ENCODE measurements around the gene RRAS. TPM values are rescaled to one million over a fixed set of nuclear protein-coding genes. Genes with fewer than 3 reads are reported as not detected.

Gene RRAS
- polyA plus RNA-seq, 1 donor from 2014 or later: not detected

DNA sequence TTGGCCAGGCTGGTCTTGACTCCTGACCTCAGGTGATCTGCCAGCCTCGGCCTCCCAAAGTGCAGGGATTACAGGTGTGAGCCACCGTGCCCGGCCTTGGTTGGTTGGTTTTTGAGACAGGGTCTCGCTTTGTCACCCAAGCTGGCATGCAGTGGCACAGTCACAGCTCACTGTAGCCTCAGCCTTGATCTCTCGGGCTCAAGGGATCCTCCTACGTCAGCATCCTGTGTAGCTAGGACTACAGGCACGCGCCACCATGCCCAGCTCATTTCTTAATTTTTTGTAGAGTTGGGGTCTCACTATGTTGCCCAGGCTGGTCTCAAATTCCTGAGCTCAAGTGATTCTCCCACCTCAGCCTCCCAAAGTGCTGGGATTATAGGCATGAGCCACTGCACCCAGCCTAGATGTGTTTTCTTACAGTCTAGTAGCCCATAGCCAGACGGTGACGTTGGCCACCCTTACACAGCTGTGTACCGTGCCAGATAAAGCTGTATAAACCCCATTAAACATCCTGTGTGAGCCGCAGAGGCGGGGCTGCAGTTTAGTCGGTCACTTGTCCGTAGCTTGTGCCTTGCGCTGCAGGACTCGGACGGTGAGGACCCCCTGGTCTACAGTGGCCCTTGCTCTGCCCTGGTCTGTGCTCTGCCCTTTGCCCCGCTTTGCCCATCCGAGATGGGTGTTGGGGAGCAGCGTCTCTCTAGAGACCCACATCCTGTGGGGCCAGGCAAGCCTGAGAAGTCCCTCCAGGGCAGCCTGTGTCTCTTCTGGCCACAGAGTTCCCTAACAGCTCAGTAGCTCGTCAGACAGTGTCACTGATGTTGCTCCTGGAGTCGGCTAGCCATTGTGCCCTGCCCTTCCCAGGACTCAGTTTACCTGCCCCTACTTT is 15.9 kb upstream of the RRAS start:
- no peak overlapping the region for H2AFZ ChIP-seq (ENCODE audit: low read depth, low read length)
- no peaks in the 10 kb centered on the region for H4K20me1 ChIP-seq (ENCODE audit: insufficient read depth)
- no peak overlapping the region for H3K4me2 ChIP-seq (ENCODE audit: low read length)
- H3K27ac ChIP-seq (ENCODE audit: low read length): no peak overlapping the region
- H3K9me3 ChIP-seq (ENCODE audit: low read length): no peaks in the 10 kb centered on the region
- H3K4me3 ChIP-seq (ENCODE audit: low read length): no peak overlapping the region
- no peak for TF ChIP-seq EZH2 (IDR thresholded peaks at IDR 0.05; ENCODE audit: borderline replicate concordance, insufficient read depth, low read length, poor library complexity, severe bottlenecking)
- no peak for TF ChIP-seq POLR2AphosphoS5 (IDR thresholded peaks at IDR 0.05)
- TF ChIP-seq, protein P1, sequence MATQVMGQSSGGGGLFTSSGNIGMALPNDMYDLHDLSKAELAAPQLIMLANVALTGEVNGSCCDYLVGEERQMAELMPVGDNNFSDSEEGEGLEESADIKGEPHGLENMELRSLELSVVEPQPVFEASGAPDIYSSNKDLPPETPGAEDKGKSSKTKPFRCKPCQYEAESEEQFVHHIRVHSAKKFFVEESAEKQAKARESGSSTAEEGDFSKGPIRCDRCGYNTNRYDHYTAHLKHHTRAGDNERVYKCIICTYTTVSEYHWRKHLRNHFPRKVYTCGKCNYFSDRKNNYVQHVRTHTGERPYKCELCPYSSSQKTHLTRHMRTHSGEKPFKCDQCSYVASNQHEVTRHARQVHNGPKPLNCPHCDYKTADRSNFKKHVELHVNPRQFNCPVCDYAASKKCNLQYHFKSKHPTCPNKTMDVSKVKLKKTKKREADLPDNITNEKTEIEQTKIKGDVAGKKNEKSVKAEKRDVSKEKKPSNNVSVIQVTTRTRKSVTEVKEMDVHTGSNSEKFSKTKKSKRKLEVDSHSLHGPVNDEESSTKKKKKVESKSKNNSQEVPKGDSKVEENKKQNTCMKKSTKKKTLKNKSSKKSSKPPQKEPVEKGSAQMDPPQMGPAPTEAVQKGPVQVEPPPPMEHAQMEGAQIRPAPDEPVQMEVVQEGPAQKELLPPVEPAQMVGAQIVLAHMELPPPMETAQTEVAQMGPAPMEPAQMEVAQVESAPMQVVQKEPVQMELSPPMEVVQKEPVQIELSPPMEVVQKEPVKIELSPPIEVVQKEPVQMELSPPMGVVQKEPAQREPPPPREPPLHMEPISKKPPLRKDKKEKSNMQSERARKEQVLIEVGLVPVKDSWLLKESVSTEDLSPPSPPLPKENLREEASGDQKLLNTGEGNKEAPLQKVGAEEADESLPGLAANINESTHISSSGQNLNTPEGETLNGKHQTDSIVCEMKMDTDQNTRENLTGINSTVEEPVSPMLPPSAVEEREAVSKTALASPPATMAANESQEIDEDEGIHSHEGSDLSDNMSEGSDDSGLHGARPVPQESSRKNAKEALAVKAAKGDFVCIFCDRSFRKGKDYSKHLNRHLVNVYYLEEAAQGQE (IDR thresholded peaks at IDR 0.05; ENCODE audit: borderline replicate concordance): no peak
- TF ChIP-seq, protein P2, sequence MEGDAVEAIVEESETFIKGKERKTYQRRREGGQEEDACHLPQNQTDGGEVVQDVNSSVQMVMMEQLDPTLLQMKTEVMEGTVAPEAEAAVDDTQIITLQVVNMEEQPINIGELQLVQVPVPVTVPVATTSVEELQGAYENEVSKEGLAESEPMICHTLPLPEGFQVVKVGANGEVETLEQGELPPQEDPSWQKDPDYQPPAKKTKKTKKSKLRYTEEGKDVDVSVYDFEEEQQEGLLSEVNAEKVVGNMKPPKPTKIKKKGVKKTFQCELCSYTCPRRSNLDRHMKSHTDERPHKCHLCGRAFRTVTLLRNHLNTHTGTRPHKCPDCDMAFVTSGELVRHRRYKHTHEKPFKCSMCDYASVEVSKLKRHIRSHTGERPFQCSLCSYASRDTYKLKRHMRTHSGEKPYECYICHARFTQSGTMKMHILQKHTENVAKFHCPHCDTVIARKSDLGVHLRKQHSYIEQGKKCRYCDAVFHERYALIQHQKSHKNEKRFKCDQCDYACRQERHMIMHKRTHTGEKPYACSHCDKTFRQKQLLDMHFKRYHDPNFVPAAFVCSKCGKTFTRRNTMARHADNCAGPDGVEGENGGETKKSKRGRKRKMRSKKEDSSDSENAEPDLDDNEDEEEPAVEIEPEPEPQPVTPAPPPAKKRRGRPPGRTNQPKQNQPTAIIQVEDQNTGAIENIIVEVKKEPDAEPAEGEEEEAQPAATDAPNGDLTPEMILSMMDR (IDR thresholded peaks at IDR 0.05; ENCODE audit: poor library complexity, severe bottlenecking): no peak
- TF ChIP-seq SMC3 (conservative IDR thresholded peaks at IDR 0.05; ENCODE audit: poor library complexity): no peak
- no peak for TF ChIP-seq RAD21 (conservative IDR thresholded peaks at IDR 0.05)
- no peak for TF ChIP-seq MXI1 (conservative IDR thresholded peaks at IDR 0.05; ENCODE audit: poor library complexity, severe bottlenecking)
- TF ChIP-seq TAF1 (IDR thresholded peaks at IDR 0.05; ENCODE audit: low read depth): no peak
- no peak for TF ChIP-seq EP300 (conservative IDR thresholded peaks at IDR 0.05; ENCODE audit: poor library complexity, severe bottlenecking)
- H3F3A ChIP-seq (ENCODE audit: insufficient read depth, low read length, poor library complexity, severe bottlenecking): no peaks in the 10 kb centered on the region
- no peaks in the 10 kb centered on the region for H3K36me3 ChIP-seq (ENCODE audit: insufficient read depth, low read length)
- no peak overlapping the region for H3K9ac ChIP-seq (ENCODE audit: low read length)
- H3K79me2 ChIP-seq (replicated peaks; ENCODE audit: insufficient read depth, low read length): no peaks in the 10 kb centered on the region
- no peaks in the 10 kb centered on the region for H3K27me3 ChIP-seq (ENCODE audit: insufficient read depth, low read depth, low read length)
- H3K9me2 ChIP-seq (ENCODE audit: insufficient read depth, low read length): no peaks in the 10 kb centered on the region

DNA sequence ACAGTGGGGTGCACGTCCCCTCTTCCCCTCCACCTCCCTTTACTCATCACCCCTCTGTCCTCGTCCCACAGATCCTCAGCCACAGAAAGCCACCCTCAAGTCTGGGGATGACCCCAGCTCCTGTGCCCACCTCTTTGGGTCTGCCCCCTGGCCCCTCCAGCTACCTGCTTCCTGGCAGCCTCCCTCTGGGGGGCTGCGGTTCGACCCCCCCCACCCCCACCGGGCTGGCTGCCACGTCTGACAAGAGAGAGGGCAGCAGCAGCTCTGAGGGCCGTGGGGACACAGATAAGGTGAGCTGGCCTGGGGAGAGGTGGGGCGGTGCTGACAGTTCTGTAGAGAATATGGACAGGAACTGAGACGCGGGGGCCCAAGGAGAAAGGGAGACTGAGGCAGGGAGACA is 14.6 kb upstream of the RRAS start:
- H4K20me1 ChIP-seq (ENCODE audit: insufficient read depth): no peaks in the 10 kb centered on the region
- H3K9ac ChIP-seq (ENCODE audit: low read length): no peak overlapping the region
- no peak overlapping the region for H3K4me2 ChIP-seq (ENCODE audit: low read length)
- H3K79me2 ChIP-seq (replicated peaks; ENCODE audit: insufficient read depth, low read length): no peaks in the 10 kb centered on the region
- no peak overlapping the region for H3K27ac ChIP-seq (ENCODE audit: low read length)
- no peak overlapping the region for H3K4me3 ChIP-seq (ENCODE audit: low read length)
- no peaks in the 10 kb centered on the region for H3K36me3 ChIP-seq (ENCODE audit: insufficient read depth, low read length)
- no peaks in the 10 kb centered on the region for H3F3A ChIP-seq (ENCODE audit: insufficient read depth, low read length, poor library complexity, severe bottlenecking)
- TF ChIP-seq RAD21 (conservative IDR thresholded peaks at IDR 0.05) (no peak), SMC3 (conservative IDR thresholded peaks at IDR 0.05; ENCODE audit: poor library complexity) (no peak), MXI1 (conservative IDR thresholded peaks at IDR 0.05; ENCODE audit: poor library complexity, severe bottlenecking) (no peak), EZH2 (IDR thresholded peaks at IDR 0.05; ENCODE audit: borderline replicate concordance, insufficient read depth, low read length, poor library complexity, severe bottlenecking) (no peak), POLR2AphosphoS5 (IDR thresholded peaks at IDR 0.05) (no peak), EP300 (conservative IDR thresholded peaks at IDR 0.05; ENCODE audit: poor library complexity, severe bottlenecking) (no peak), TAF1 (IDR thresholded peaks at IDR 0.05; ENCODE audit: low read depth) (no peak)
- TF ChIP-seq, protein P2 (IDR thresholded peaks at IDR 0.05; ENCODE audit: poor library complexity, severe bottlenecking): no peak
- TF ChIP-seq, protein P1 (IDR thresholded peaks at IDR 0.05; ENCODE audit: borderline replicate concordance): no peak
- H3K9me2 ChIP-seq (ENCODE audit: insufficient read depth, low read length): no peaks in the 10 kb centered on the region
- no peaks in the 10 kb centered on the region for H3K9me3 ChIP-seq (ENCODE audit: low read length)
- no peak overlapping the region for H2AFZ ChIP-seq (ENCODE audit: low read depth, low read length)
- H3K27me3 ChIP-seq (ENCODE audit: insufficient read depth, low read depth, low read length): no peaks in the 10 kb centered on the region

Measured in neural cell (in vitro differentiated cells).